NT2/D1 (cell line): ENCODE measurements around the gene SCFD1.
A peak's percentile ranks its signal among the peaks of the same experiment; 100 is the strongest.
"Not testable (repeated sequence)": the region's sequence is repeated elsewhere in the genome, so short reads cannot be mapped to it uniquely, and the experiment has no call there.

Experiments
- DNase-seq: peaks from one replicate; pipeline ENCODE4 v3.0.0-alpha.2; 2011; ENCODE audit warnings: low read depth, low spot score
- H3K27me3 ChIP-seq: 2 replicates; pipeline ENCODE4 v1.6.0; 2011; ENCODE audit warnings: mild to moderate bottlenecking; ENCODE audit not compliant: insufficient read length, insufficient read depth
- H3K36me3 ChIP-seq: 2 replicates; pipeline ENCODE4 v1.6.1; 2011; ENCODE audit warnings: mild to moderate bottlenecking, low read length, mixed read lengths; ENCODE audit not compliant: insufficient read depth, insufficient read length
- H3K4me1 ChIP-seq: 2 replicates; pipeline ENCODE4 v1.5.1; 2011; ENCODE audit not compliant: insufficient read depth, insufficient read length
- H3K4me3 ChIP-seq: 2 replicates; pipeline ENCODE4 v1.5.1; 2011; ENCODE audit warnings: low read depth; ENCODE audit not compliant: insufficient read length
- H3K9ac ChIP-seq: 2 replicates; pipeline ENCODE4 v1.6.0; 2011; ENCODE audit warnings: low read depth; ENCODE audit not compliant: insufficient read length
- H3K9me3 ChIP-seq: 2 replicates; pipeline ENCODE4 v1.5.1; 2011; ENCODE audit warnings: mild to moderate bottlenecking, low read length; ENCODE audit not compliant: insufficient read depth
- SUZ12 ChIP-seq: IDR thresholded peaks from 2 replicates; pipeline ENCODE4 v1.6.1; 2011; ENCODE audit not compliant: insufficient read length, insufficient read depth; ENCODE audit errors: extremely low read depth
- YY1 ChIP-seq: IDR thresholded peaks from 2 replicates; pipeline ENCODE4 v1.6.1; 2011; ENCODE audit not compliant: insufficient read length, insufficient read depth
- ZNF274 ChIP-seq: IDR thresholded peaks from 2 replicates; pipeline ENCODE4 v1.6.1; 2011; ENCODE audit warnings: mild to moderate bottlenecking, low read depth, low read length

Gene SCFD1

GRCh38 chr14:30621940-30622830, at the start of gene SCFD1:
SCFD1 (plus strand) TSS chr14:30622319; CDS start chr14:30622339, 20 bp downstream.
- Histone ChIP-seq H3K36me3 (peaks cover 17% of the 10 kb centered on the region), H3K27me3 (no peaks in the 10 kb centered on the region), H3K9ac (peak within 1 kb of the TSS; percentile 97), H3K4me3 (peak within 1 kb of the TSS; percentile 88), H3K9me3 (no peaks in the 10 kb centered on the region), H3K4me1 (no peaks in the 10 kb centered on the region)
- TF ChIP-seq ZNF274 (no peak), YY1 (peak; percentile 80), SUZ12 (no peak)
- DNase-seq = peak; percentile 85

GRCh38 chr14:30572771-30573170, 49.3 kb upstream of the SCFD1 start:
- no peak for DNase-seq
- Histone ChIP-seq H3K9ac (no peak overlapping the region), H3K4me1 (no peaks in the 10 kb centered on the region), H3K36me3 (no peaks in the 10 kb centered on the region), H3K4me3 (no peak overlapping the region), H3K27me3 (no peaks in the 10 kb centered on the region), H3K9me3 (no peaks in the 10 kb centered on the region)
- TF ChIP-seq SUZ12 (no peak), ZNF274 (no peak), YY1 (no peak)

GRCh38 chr14:30573226-30573814, 48.8 kb upstream of the SCFD1 start:
- DNase-seq = no peak
- H3K4me1 ChIP-seq = no peaks in the 10 kb centered on the region

GRCh38 chr14:30573966-30574365, 48.2 kb upstream of the SCFD1 start:
- Histone ChIP-seq H3K4me1 (no peaks in the 10 kb centered on the region), H3K27me3 (no peaks in the 10 kb centered on the region), H3K9ac (no peak overlapping the region), H3K9me3 (no peaks in the 10 kb centered on the region), H3K4me3 (no peak overlapping the region), H3K36me3 (no peaks in the 10 kb centered on the region)
- no peak for DNase-seq
- TF ChIP-seq ZNF274 = no peak
- no peak for TF ChIP-seq SUZ12
- TF ChIP-seq YY1 = no peak

More at GRCh38 chr14:30573226-30573814, 48.8 kb upstream of the SCFD1 start:
- H3K27me3 ChIP-seq = no peaks in the 10 kb centered on the region
- no peak overlapping the region for H3K9ac ChIP-seq
- no peaks in the 10 kb centered on the region for H3K36me3 ChIP-seq
- no peak overlapping the region for H3K4me3 ChIP-seq
- TF ChIP-seq YY1 (no peak), ZNF274 (no peak), SUZ12 (no peak)
- no peaks in the 10 kb centered on the region for H3K9me3 ChIP-seq

- H3K4me3 ChIP-seq, H3K36me3 ChIP-seq, DNase-seq, H3K27me3 ChIP-seq, H3K9me3 ChIP-seq, H3K4me1 ChIP-seq, H3K9ac ChIP-seq: not testable (repeated sequence)
These were observed 47.3 kb upstream of the SCFD1 start for GRCh38 chr14:30574777-30575176.

GRCh38 chr14:30576333-30576732, 45.8 kb upstream of the SCFD1 start:
- H3K4me1 ChIP-seq, H3K36me3 ChIP-seq: not testable (repeated sequence)

GRCh38 chr14:30580616-30581282, 41.4 kb upstream of the SCFD1 start:
- TF ChIP-seq YY1 = no peak
- TF ChIP-seq SUZ12 = no peak
- no peak for TF ChIP-seq ZNF274
- peaks cover 28% of the 10 kb centered on the region for H3K9me3 ChIP-seq
- peaks cover 5% of the 10 kb centered on the region for H3K36me3 ChIP-seq
- H3K4me3 ChIP-seq = no peak overlapping the region
- DNase-seq = no peak
- H3K4me1 ChIP-seq = no peaks in the 10 kb centered on the region
- no peaks in the 10 kb centered on the region for H3K27me3 ChIP-seq
- H3K9ac ChIP-seq = no peak overlapping the region

More at GRCh38 chr14:30576333-30576732, 45.8 kb upstream of the SCFD1 start:
- H3K27me3 ChIP-seq, DNase-seq, H3K9ac ChIP-seq, H3K4me3 ChIP-seq, H3K9me3 ChIP-seq: not testable (repeated sequence)
